Renal cortex interstitium (tissue), 11 donors: ENCODE results near the gene CD19. TPM values are rescaled to one million over a fixed set of nuclear protein-coding genes. Genes with fewer than 3 reads are reported as not detected.
A peak's percentile ranks its signal among the peaks of the same experiment; 100 is the strongest.
"Not testable (repeated sequence)": the region's sequence is repeated elsewhere in the genome, so short reads cannot be mapped to it uniquely, and the experiment has no call there.

ENCODE experiments used
- DNase-seq, 11 donors: peaks; one replicate each; pipeline ENCODE4 v3.0.0-alpha.2; 2013; ENCODE audit warnings: low read depth in 9 of 11, low spot score in 4 of 11; ENCODE audit errors: extremely low read depth in 1 of 11
- polyA plus RNA-seq, 3 donors: library from polyadenylated mRNA; unstranded; fragments of 120-200 nt; gene quantifications; one replicate each; pipeline ENCODE4 v1.2.1, GENCODE V29; 2013; ENCODE audit not compliant: insufficient read length in 3 of 3

CD19 gene
- polyA plus RNA-seq, 3 donors: 3.2 to 5.4 (median 4.7) TPM

DNA sequence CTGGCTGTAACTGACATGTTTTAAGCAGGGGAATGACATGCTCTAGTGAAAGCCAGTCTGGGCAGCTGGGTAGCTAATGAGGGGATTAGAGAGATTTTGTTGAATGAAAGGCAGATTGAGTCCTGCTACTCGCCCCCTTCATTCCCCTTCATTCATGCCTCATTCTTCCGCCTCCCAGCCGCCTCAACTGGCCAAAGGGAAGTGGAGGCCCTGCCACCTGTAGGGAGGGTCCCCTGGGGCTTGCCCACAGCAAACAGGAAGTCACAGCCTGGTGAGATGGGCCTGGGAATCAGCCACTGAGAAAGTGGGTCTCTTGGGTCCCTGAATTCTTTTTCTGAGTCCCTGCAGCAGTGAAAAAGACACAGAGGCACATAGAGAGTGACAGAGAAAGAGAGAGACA lies 1.1 kb upstream of the CD19 start:
- no peak for DNase-seq

DNA sequence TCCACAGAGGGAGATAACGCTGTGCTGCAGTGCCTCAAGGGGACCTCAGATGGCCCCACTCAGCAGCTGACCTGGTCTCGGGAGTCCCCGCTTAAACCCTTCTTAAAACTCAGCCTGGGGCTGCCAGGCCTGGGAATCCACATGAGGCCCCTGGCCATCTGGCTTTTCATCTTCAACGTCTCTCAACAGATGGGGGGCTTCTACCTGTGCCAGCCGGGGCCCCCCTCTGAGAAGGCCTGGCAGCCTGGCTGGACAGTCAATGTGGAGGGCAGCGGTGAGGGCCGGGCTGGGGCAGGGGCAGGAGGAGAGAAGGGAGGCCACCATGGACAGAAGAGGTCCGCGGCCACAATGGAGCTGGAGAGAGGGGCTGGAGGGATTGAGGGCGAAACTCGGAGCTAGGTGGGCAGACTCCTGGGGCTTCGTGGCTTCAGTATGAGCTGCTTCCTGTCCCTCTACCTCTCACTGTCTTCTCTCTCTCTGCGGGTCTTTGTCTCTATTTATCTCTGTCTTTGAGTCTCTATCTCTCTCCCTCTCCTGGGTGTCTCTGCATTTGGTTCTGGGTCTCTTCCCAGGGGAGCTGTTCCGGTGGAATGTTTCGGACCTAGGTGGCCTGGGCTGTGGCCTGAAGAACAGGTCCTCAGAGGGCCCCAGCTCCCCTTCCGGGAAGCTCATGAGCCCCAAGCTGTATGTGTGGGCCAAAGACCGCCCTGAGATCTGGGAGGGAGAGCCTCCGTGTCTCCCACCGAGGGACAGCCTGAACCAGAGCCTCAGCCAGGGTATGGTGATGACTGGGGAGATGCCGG lies 769 bp downstream of the CD19 start:
- no peak for DNase-seq

DNA sequence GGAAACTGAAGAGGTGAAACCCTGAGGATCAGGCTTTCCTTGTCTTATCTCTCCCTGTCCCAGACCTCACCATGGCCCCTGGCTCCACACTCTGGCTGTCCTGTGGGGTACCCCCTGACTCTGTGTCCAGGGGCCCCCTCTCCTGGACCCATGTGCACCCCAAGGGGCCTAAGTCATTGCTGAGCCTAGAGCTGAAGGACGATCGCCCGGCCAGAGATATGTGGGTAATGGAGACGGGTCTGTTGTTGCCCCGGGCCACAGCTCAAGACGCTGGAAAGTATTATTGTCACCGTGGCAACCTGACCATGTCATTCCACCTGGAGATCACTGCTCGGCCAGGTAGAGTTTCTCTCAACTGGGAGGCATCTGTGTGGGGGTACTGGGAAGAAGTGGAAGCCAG lies 1.4 kb downstream of the CD19 start:
- DNase-seq: no peak

DNA sequence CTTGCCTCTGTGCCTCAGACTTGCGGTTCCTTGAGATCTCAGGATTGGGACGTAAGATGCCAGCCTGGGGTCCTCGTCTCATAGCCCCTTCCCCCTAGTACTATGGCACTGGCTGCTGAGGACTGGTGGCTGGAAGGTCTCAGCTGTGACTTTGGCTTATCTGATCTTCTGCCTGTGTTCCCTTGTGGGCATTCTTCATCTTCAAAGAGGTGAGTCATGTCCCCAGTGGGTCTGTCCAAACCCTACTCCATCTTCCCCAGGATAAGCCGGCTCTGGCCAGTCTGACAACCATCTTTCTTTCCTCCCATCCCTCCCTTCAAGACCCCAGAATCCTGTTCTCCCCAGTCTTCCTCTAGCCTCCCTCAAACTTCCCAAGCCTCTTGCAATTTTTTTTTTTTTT lies 3.6 kb downstream of the CD19 start:
- no peak for DNase-seq

DNA sequence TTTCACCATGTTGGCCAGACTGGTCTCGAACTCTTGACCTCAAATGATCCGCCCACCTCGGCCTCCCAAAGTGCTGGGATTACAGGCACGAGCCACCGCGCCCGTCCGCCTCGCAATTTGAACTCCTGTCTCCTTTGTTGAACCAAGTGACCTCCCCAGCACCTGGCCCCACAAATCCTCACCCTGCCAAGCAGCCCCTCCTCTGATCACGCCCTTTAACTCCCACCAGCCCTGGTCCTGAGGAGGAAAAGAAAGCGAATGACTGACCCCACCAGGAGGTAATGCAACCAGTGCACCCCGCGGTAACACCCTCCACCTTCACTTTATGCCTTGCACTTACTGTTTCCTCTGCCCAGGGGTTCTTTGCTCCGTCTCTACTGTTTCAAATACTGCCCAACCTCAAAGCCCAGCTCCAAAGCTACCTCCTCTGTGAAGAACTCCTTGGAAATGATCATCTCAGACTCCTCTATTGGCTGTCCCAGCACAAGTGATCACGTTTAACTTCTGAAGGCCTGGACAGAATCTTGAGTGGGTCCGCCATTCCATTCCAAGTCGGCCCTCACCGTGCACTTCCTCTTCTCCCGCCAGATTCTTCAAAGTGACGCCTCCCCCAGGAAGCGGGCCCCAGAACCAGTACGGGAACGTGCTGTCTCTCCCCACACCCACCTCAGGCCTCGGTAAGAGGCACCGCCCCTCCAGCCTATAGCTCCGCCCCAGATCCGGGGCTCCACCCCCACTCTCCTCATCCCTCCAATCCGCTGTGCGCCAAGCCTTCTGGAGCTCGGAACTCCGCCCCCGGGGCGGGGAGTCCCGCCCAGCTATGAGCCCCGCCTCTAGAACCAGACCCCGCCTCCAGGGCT lies 4.4 kb downstream of the CD19 start:
- peak in 2 of 11 donors; percentile 42 to 67 for DNase-seq

DNA sequence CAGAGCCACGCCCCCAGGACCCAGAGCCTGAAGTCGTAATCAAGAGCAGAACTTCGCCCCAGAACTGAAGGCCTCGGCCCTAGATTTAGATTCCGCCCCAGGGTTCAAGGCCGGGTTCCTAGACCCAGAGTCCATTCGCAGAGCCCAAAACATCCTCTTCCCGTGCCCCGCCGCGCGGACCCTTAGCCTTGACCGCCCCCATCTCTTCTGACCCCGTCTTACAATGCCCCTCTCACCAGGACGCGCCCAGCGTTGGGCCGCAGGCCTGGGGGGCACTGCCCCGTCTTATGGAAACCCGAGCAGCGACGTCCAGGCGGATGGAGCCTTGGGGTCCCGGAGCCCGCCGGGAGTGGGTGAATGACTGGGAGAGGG lies 5.0 kb downstream of the CD19 start:
- DNase-seq: no peak

DNA sequence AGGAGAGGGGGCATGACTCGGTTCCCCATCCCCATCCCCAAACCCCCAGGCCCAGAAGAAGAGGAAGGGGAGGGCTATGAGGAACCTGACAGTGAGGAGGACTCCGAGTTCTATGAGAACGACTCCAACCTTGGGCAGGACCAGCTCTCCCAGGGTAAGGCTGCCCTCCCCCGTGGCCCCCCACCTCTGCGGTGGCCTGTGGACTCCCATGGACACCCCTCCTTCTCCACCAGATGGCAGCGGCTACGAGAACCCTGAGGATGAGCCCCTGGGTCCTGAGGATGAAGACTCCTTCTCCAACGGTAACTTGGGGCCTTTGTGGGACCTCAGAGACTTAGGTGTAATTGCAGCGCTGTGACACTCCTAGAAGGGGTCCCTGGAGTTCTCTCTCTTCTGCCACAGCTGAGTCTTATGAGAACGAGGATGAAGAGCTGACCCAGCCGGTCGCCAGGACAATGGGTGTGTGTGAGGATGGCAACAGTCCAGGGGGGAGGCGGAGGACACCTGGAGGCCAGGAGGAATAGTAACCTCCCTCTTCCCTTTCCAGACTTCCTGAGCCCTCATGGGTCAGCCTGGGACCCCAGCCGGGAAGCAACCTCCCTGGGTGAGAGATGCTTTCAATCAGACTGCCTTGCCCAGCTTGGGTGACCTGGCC lies 5.6 kb downstream of the CD19 start:
- DNase-seq: no peak

DNA sequence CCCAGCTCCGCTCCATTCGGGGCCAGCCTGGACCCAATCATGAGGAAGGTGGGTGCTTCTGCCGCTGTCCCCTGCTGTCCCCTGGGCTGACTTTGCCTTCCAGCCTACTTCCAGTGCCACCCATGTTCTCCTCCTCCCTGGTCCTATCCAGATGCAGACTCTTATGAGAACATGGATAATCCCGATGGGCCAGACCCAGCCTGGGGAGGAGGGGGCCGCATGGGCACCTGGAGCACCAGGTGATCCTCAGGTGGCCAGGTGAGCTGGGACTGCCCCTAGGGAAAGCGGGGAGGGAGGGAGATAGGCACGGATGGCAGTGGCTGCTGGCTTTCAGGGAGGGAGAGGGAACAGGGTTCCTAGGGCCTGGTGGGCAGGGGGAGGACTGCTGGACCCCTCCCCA lies 7.0 kb downstream of the CD19 start:
- DNase-seq: no peak

DNA sequence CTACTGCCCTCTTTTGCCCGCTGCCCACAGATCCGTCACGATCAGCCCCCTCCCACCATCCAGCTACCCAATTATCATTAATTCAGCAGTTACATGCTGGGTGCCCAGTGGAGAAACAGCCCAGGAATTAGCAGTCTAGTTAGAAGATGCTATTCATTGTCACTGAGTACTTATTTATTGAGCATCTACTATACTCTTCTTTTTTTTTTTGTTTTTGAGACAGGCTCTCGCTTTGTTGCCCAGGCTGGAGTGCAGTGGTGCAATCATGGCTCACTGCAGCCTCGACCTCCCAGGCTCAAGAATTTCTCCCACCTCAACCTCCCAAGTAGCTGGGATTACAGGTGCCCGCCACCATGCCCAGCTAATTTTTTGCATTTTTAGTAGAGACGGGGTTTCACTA lies 8.1 kb downstream of the CD19 start:
- not testable (repeated sequence) for DNase-seq

DNA sequence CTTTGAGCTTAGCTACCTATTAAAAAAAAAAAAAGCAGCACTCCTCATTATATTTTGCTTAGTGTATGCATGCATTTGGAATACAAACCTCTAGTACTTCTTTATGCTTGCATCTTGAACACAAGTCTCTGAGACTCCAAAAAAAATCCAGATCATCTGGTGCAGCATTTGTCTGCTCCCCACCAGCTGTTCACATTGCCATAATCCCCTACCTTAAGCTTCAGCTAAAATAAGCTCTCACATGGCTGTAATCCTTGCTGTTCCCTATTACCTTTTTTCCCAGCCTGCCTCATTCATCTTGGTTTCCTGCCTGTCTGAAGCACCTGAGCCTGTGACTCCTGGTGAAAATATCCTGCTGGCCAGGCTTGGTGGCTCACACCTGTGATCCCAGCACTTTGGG lies 11.5 kb downstream of the CD19 start:
- DNase-seq: no peak

DNA sequence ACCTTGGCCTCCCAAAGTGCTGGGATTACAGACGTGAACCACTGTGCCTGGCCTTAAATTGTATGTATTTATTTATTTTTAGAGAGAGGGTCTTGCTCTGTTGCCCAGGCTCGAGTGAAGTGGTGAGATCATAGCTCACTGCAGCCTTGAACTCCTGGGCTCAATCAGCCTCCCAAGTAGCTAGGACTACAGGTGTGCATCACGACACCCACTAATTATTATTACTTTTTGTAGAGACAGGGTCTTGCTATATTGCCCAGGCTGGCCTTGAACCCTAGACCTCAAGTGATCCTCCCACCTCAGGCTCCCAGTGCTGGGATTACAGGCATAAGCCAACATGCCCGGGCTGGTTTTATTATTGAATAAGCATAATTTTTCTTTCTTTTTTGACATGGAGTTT lies 14.9 kb downstream of the CD19 start:
- DNase-seq: no peak

DNA sequence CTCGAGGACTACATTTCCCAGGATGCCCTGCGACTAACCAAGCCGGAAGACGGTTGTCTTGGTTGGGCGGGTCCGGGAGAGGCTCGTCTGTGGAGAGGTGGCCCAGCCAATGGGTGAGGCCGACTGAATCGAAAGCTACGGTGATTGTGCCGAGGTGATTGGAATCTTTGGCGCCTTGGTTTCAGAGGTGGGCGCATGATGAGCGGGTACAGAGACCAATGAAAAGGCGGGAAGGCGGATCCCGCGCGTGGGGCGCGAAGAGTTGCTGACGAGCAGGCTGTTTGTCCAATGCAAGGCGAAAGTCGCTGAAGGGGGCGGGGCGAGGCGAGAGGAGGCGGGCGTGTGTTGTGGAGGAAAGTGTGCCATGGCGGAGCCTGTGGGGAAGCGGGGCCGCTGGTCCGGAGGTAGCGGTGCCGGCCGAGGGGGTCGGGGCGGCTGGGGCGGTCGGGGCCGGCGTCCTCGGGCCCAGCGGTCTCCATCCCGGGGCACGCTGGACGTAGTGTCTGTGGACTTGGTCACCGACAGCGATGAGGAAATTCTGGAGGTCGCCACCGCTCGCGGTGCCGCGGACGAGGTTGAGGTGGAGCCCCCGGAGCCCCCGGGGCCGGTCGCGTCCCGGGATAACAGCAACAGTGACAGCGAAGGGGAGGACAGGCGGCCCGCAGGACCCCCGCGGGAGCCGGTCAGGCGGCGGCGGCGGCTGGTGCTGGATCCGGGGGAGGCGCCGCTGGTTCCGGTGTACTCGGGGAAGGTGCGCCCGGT lies 19.1 kb downstream of the CD19 start, which contains the start of gene NFATC2IP:
Gene NFATC2IP (plus strand): TSS at position 290 of the 762 bp plus-strand sequence. CDS start 75 bp downstream, at position 365.
- DNase-seq: peak; percentile 98 to 100 (median 99)

DNA sequence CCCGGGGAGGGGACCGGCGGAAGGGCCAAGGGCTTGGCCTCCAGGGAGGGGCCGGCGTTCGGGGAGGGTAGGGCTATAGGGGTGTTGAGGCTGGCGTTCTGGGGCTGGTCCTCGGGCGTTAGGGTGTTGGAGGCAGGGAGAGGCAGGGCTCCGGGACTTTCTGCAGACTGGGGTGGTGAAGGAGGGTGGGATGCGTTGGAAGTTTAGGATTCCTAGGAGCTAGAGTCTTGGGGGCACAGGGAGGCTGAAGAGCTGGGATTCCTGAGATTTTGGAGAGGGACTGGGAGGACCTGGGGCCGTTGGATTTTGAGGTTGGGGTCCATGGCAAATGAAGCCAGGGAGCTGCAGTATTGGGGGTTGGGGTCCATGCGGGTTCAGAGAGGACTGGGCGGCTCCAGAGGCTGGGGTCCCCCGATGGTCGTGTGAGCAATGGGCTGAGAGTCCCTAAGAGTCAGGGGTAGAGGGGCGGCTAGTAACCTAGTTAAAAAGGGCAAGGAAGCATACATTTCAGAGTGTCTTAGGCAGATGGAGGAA lies 19.7 kb downstream of the CD19 start:
- DNase-seq: no peak

DNA sequence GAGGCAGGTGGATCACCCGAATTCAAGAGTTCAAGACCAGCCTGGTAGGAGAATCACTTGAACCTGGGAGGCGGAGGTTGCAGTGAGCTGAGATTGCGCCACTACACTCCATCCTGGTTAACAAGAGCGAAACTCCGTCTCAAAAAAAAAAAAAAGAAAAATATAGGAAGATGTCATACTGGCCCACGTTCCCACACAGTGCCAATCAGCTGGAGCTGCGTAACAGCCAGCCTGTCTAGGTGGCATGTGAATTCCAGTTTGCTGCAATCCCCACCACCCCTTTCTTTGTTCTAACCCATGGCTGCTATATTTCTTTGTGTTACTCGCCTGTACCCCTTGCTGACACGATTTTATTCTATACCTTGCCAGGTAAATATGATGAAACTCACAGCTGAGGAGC lies 26.4 kb downstream of the CD19 start:
- DNase-seq: no peak

DNA sequence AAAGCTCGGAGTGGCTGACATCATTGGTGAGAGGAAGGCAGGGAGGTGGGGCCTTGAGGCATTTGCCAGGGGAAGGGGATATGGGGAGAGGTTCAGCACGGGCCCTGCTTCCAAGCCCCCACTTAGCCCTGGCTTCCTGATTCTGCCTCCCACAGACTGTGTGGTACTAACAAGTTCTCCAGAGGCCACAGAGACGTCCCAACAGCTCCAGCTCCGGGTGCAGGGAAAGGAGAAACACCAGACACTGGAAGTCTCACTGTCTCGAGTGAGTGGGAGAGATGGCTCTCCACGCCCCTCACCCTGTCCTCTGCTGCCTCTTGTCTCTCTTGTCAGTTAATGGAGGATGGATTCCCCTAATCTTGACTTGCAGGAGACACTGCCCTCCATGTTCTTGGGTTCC lies 27.1 kb downstream of the CD19 start:
- DNase-seq: no peak

DNA sequence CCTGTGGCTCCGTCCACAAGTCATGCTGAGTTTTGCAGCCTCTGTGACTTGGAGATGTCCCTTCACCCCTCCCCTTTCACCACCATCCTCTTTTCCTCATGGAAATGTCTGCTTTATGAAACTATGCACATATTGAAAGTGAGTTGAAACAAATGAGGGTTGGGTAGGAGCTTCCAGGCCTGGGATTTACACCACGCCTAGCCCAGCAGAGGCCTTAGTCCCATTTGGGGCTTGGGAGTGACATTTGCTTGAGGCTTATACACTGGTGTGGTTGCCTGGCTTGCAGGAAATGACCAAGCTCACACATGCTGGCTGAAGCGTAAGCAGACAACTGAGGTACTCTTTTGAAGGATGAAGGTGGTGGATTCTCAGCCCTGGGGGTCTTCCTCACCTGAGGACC lies 32.3 kb downstream of the CD19 start:
- no peak for DNase-seq

DNA sequence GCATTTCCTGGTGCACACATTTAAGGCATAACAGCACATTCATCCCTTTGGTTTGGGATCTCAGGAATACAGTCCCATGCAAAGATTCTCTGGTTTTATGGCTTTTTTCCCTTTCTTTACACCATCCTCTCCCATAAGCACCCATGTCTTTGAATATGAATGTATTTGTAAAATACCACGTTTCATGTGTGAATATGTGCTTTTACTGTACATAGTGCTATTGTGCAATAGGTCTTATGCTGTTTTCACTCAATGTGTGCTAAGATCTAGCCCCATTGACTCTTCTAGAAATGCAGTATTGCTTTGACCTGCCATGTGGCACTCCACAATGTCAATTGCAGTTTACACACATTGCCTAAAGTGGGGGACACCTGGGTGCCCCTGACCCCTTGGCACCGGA lies 32.7 kb downstream of the CD19 start:
- no peak for DNase-seq

DNA sequence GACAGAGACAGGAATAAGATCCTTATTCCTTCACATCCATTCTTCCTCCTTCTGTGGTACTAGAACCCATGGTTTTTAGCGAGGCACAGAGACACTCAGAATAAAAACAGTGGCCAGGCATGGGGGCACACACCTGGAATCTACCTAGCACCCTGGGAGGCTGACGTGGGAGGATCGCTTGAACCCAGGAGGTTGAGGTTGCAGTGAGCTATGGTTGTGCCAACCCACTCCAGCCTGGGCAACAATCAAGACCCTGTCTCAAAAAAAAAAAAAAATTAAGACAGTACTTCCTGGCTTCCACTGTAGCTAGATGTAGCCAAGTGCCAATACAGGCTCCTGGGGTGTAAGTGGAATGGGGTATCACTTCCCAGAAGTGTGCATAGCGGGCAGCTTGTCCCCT lies 35.4 kb downstream of the CD19 start:
- DNase-seq: no peak

DNA sequence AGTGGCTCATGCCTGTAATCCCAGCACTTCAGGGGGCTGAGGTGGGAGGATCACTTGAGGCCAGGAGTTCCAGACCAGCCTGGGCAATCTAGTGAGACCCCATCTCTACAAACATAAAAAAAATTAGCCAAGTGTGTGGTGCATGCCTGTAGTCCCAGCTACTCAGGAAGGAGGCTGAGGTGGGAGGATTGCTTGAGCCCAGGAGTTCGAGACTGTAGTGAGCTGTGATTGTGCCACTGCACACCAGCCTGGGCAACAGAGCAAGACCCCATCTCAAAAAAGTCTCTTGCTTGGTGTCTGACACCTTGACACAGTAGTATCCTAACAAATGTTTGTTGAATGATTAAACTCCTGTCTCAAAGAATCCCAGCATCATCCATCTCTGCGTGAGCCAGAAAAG lies 37.9 kb downstream of the CD19 start:
- not testable (repeated sequence) for DNase-seq
